ENCODE measurements around the gene TMX4. TPM values are rescaled to one million over a fixed set of nuclear protein-coding genes. Genes with fewer than 3 reads are reported as not detected.

TMX4 gene
- total RNA-seq, 2 donors from 2014 or later, result 58.8 to 66.3 TPM

DNA sequence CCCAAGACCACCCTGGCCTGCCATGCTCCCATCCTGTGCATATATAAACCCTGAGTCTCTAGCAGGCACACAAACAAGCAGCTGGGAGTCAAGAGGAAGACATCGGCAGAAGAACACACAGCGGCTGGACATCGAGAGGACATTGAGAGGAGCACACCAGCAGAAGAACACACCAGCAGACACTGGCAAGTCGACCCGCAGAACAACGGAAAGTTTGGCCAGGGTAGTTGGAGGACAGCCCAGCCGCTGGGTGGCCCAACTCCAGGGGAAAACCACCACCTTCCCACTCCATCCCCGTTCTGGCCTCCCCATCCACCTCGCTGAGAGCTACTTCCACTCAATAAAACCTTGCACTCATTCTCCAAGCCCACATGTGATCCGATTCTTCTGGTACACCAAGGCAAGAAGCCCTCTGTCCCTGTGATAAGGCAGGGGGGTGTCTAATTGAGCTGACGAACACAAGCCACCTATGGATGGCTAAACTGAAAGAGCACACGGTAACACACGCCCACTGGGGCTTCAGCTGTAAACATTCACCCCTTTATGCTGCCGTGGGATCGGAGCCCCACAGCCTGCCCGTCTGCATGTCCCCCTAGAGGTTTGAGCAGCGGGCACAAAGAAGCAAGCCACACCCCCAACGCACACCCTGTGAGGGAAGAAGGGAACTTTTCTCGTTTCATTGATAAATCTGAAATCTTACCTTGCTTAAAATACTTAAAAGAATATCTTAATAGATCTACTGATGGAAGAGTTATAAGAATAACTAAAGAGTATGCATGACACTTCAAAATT lies 13.8 kb downstream of the TMX4 start:
- peaks cover 19% of the 10 kb centered on the region for H3K4me1 Mint-ChIP-seq
- peak overlapping the region; percentile 53 for H3K27ac Mint-ChIP-seq
- H3K4me3 Mint-ChIP-seq, result no peak overlapping the region
- H3K36me3 Mint-ChIP-seq (ENCODE audit: low read depth), result peaks cover 9% of the 10 kb centered on the region
- no peak for ATAC-seq
- H3K9me3 ChIP-seq (ENCODE audit: control insufficient read depth, low read length, poor library complexity, severe bottlenecking), result no peaks in the 10 kb centered on the region
- H3K27me3 Mint-ChIP-seq, result no peaks in the 10 kb centered on the region
- DNase-seq, result no peak

DNA sequence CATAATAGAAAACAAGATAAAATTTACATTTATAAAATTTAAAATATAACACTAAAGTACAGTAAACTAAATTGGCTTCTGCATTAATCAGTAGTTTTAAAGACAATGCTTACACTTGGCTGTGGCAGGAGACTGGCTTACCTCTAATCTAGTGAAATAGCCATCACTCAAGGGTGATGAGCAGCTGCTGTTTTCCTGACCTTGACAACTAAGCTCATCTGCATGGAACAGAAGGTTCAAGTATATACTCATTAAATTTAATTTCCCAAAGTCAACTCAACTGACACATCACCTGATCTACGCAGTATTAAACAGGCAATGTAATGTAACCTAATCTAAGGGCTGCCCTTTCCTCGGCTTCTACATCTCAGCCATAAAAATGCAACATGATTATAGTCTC lies 14.5 kb downstream of the TMX4 start:
- Mint-ChIP-seq H3K27ac (no peak overlapping the region), H3K36me3 (ENCODE audit: low read depth) (peaks cover 14% of the 10 kb centered on the region), H3K4me3 (no peak overlapping the region), H3K27me3 (no peaks in the 10 kb centered on the region), H3K4me1 (peaks cover 22% of the 10 kb centered on the region)
- H3K9me3 ChIP-seq (ENCODE audit: control insufficient read depth, low read length, poor library complexity, severe bottlenecking), result no peaks in the 10 kb centered on the region
- ATAC-seq (no peak), DNase-seq (no peak)

DNA sequence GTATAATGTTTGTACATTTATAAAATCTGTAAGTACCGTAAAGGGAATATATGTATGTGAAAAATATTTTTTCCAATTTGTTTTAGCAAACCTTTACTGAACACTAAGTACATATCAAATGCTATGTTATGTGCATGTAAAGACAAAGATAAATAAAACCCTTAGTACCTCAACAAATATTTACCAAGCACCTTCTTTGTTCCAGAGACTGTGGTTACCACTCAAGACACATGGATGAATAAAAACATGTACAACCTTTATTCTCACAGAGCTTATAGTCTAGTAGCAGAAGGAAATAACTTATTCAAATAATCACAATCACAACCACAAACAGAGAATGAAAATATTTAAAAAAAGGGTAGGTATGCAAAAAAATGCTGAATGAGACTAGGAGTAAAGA lies 17.5 kb downstream of the TMX4 start:
- Mint-ChIP-seq H3K36me3 (ENCODE audit: low read depth) (peaks cover 8% of the 10 kb centered on the region), H3K4me3 (no peak overlapping the region), H3K27me3 (no peaks in the 10 kb centered on the region), H3K4me1 (peaks cover 15% of the 10 kb centered on the region), H3K27ac (no peak overlapping the region)
- no peak for ATAC-seq
- no peaks in the 10 kb centered on the region for H3K9me3 ChIP-seq (ENCODE audit: control insufficient read depth, low read length, poor library complexity, severe bottlenecking)
- no peak for DNase-seq

DNA sequence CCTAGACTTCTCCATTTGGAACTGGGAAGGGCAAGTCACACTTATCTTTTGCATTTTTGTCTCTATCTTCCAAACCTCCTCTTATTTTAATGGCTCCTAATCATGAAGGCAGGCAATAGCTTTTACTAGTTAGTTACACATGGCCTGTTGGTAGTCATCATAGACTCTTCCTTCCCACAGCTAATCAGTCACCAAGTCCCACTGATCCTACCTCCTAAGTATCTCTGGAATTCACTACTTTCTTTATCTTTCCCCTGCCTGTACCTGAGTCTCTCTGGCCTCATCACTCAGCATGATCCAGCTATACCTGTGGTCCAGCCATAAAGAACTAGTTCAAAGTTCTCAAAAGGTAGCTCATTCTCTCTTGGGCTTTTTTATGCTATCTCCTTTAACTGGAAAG lies 18.8 kb downstream of the TMX4 start:
- peaks cover 13% of the 10 kb centered on the region for H3K4me1 Mint-ChIP-seq
- no peak overlapping the region for H3K4me3 Mint-ChIP-seq
- H3K36me3 Mint-ChIP-seq (ENCODE audit: low read depth), result peaks cover 6% of the 10 kb centered on the region
- DNase-seq (no peak), ATAC-seq (no peak)
- H3K27me3 Mint-ChIP-seq, result no peaks in the 10 kb centered on the region
- no peak overlapping the region for H3K27ac Mint-ChIP-seq
- no peaks in the 10 kb centered on the region for H3K9me3 ChIP-seq (ENCODE audit: control insufficient read depth, low read length, poor library complexity, severe bottlenecking)

DNA sequence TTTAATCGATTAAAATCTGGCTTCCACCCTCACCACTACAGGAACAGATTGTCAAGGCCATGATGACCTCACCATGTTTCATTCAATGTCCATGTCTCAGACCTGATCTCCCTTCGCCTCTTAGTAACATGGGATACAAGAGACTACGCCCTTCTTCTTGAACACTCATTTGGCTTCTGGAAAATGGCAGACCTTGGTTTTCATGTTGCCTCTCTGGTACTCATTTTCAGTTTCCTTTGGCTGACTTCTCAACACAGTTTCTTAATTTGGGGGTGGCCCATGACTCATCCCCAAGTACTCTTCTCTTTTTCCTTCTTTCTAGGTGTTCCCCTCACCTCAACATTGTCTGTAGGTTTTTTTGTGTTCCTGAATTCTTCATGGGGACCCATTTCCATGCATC lies 22.7 kb downstream of the TMX4 start:
- ATAC-seq, result no peak
- Mint-ChIP-seq H3K27ac (no peak overlapping the region), H3K36me3 (ENCODE audit: low read depth) (peaks cover 13% of the 10 kb centered on the region), H3K27me3 (no peaks in the 10 kb centered on the region), H3K4me1 (peaks cover 3% of the 10 kb centered on the region), H3K4me3 (no peak overlapping the region)
- no peaks in the 10 kb centered on the region for H3K9me3 ChIP-seq (ENCODE audit: control insufficient read depth, low read length, poor library complexity, severe bottlenecking)
- no peak for DNase-seq

DNA sequence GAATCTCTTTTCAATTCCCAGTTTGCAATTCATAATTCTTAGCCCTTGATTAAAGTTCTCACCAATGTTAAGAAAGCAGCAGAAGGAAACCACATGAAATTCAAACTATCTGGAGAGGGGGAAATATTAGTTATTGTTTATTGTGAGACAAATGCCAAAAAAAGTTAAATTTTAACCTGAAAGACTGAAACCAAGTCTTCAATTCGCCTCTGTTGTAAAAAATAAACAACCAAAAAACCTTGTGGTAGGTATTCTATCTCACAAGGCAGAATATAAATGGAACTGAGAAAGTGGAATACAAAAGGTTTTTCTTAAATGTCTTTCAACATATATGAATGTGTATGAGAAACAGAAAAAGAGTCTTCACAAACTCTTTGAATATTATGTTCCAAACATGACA lies 24.8 kb downstream of the TMX4 start:
- H3K27ac Mint-ChIP-seq, result no peak overlapping the region
- H3K4me3 Mint-ChIP-seq, result no peak overlapping the region
- H3K9me3 ChIP-seq (ENCODE audit: control insufficient read depth, low read length, poor library complexity, severe bottlenecking), result no peaks in the 10 kb centered on the region
- H3K36me3 Mint-ChIP-seq (ENCODE audit: low read depth), result peaks cover 9% of the 10 kb centered on the region
- DNase-seq, result no peak
- ATAC-seq, result no peak
- H3K4me1 Mint-ChIP-seq, result no peaks in the 10 kb centered on the region
- H3K27me3 Mint-ChIP-seq, result no peaks in the 10 kb centered on the region

DNA sequence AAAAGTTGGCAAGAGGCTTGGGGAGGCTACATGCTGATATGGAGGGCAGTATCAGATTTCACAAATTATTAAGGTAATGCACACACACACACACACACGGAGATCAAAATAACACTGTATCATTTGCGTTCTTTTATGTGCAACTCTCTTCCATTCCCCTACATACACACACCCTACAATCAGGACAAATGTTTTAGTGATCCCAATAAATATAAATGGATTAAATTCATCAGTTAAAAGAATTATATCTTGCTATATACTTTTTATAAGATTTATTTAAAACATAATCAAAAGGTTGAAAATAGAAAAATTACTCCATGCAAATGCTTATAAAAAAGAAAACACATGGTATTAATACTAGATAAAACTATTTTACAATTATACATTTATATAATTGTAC lies 25.9 kb downstream of the TMX4 start:
- H3K27me3 Mint-ChIP-seq, result no peaks in the 10 kb centered on the region
- ATAC-seq, result no peak
- no peak overlapping the region for H3K4me3 Mint-ChIP-seq
- no peak overlapping the region for H3K27ac Mint-ChIP-seq
- H3K36me3 Mint-ChIP-seq (ENCODE audit: low read depth), result peaks cover 9% of the 10 kb centered on the region
- H3K9me3 ChIP-seq (ENCODE audit: control insufficient read depth, low read length, poor library complexity, severe bottlenecking), result no peaks in the 10 kb centered on the region
- H3K4me1 Mint-ChIP-seq, result no peaks in the 10 kb centered on the region
- no peak for DNase-seq

DNA sequence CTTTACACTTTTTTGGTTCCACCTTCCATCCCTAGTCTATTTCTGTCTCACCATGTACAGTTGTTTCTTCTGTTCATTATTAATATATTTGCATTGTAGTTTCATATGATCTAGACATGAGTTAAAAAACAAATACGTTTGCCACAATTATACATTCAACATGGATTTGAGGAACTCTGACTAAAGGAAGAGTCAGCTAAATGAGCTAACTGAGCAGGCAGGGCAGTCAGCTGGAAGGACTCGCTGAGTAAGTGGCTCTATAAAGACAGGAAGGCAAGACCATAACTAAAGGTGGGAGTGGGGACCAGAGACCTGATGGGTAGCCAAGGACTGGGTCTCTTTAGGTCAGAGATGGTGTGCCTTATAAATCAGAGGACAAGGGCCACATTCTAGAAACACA lies 26.3 kb downstream of the TMX4 start:
- no peaks in the 10 kb centered on the region for H3K4me1 Mint-ChIP-seq
- peaks cover 9% of the 10 kb centered on the region for H3K36me3 Mint-ChIP-seq (ENCODE audit: low read depth)
- ATAC-seq (no peak), DNase-seq (no peak)
- H3K27me3 Mint-ChIP-seq, result no peaks in the 10 kb centered on the region
- H3K27ac Mint-ChIP-seq, result no peak overlapping the region
- no peaks in the 10 kb centered on the region for H3K9me3 ChIP-seq (ENCODE audit: control insufficient read depth, low read length, poor library complexity, severe bottlenecking)
- H3K4me3 Mint-ChIP-seq, result no peak overlapping the region

DNA sequence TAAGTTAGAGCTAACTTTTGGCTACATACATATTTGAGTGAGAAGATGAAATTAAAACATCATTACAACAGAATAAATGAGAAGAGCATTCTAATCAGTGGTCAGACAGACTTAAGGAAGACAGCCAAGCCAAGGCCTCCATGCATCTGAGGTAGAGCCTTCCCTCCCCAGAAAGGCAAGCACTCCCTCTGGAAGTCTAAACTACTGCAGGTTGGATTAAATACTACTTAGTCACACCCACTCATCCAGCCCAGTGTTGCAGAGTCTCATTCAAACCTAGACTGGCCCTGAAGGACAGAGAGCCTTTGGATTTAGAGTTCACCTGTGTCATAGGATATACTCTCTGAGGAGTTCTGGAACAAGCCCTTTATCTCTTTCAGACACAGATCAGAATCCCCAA lies 29.2 kb downstream of the TMX4 start:
- no peak for DNase-seq
- no peak overlapping the region for H3K27ac Mint-ChIP-seq
- H3K36me3 Mint-ChIP-seq (ENCODE audit: low read depth), result peaks cover 9% of the 10 kb centered on the region

DNA sequence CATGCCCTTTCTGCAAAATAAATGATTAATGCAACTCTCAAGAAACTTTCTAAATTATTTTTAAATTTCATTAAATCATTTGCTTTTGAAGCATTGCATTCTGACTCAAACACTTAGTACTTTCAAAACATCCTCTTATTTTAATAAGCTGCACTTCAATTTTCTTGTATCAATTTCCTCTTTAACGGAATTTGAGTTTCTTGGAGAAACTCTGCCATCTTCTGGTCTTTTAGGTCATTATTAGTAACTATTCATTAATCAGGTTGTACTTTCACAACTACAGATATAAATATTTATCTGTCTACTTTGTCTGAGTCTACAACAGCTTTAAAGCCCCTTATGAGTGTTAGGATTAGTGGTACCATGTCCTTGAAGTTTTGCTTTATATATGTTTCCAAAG lies 30.2 kb downstream of the TMX4 start:
- no peaks in the 10 kb centered on the region for H3K9me3 ChIP-seq (ENCODE audit: control insufficient read depth, low read length, poor library complexity, severe bottlenecking)
- Mint-ChIP-seq H3K36me3 (ENCODE audit: low read depth) (peaks cover 6% of the 10 kb centered on the region), H3K4me3 (no peak overlapping the region), H3K27me3 (no peaks in the 10 kb centered on the region), H3K27ac (no peak overlapping the region), H3K4me1 (peaks cover 2% of the 10 kb centered on the region)
- DNase-seq, result no peak
- ATAC-seq, result no peak

More for the DNA sequence above, 29.2 kb downstream of the TMX4 start:
- no peak for ATAC-seq
- Mint-ChIP-seq H3K27me3 (no peaks in the 10 kb centered on the region), H3K4me3 (no peak overlapping the region), H3K4me1 (peaks cover 2% of the 10 kb centered on the region)
- no peaks in the 10 kb centered on the region for H3K9me3 ChIP-seq (ENCODE audit: control insufficient read depth, low read length, poor library complexity, severe bottlenecking)

DNA sequence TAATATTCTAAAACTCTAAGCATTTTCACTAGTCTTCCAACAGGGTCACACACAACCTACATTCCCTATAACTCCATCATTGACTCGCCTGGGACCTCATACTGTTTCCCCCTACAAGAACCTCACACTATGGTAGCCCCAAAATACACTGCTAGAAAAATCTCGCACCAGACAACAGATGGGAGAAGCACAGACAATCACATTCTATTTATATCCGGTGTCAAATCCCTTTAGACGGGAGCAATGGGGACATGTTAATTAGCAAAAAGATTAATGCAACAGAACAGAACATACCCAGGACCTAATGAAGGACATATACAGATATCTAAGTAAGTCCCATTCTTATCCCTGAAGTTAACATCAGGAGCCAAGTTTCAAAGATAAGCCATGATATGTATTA lies 33.6 kb downstream of the TMX4 start:
- H3K27ac Mint-ChIP-seq, result no peak overlapping the region
- no peaks in the 10 kb centered on the region for H3K27me3 Mint-ChIP-seq
- ATAC-seq (no peak), DNase-seq (no peak)
- H3K4me1 Mint-ChIP-seq, result peaks cover 9% of the 10 kb centered on the region
- no peaks in the 10 kb centered on the region for H3K9me3 ChIP-seq (ENCODE audit: control insufficient read depth, low read length, poor library complexity, severe bottlenecking)
- H3K36me3 Mint-ChIP-seq (ENCODE audit: low read depth), result peaks cover 12% of the 10 kb centered on the region
- no peak overlapping the region for H3K4me3 Mint-ChIP-seq

DNA sequence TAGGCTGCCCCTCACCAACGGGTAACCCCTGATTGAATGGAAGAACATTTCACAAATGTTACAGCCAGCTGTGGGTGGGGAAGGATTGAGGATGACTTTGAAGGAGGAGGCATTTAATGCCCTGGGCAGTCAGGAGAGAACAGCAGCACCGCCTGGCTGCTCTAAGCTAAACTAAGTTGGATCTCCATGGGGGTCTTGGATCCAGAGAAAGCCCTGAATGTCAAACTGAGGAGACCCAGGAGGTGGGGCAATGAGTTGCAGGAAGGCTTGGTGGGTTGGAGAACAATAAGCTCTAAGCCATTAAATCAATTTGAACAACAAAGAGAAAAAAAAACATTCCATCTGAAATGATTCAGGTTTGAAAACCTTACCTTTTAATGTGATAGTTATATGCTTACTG lies 35.4 kb downstream of the TMX4 start:
- Mint-ChIP-seq H3K4me3 (no peak overlapping the region), H3K27ac (no peak overlapping the region), H3K36me3 (ENCODE audit: low read depth) (peaks cover 12% of the 10 kb centered on the region), H3K4me1 (peaks cover 14% of the 10 kb centered on the region), H3K27me3 (no peaks in the 10 kb centered on the region)
- ATAC-seq, result no peak
- H3K9me3 ChIP-seq (ENCODE audit: control insufficient read depth, low read length, poor library complexity, severe bottlenecking), result no peaks in the 10 kb centered on the region
- DNase-seq, result no peak

DNA sequence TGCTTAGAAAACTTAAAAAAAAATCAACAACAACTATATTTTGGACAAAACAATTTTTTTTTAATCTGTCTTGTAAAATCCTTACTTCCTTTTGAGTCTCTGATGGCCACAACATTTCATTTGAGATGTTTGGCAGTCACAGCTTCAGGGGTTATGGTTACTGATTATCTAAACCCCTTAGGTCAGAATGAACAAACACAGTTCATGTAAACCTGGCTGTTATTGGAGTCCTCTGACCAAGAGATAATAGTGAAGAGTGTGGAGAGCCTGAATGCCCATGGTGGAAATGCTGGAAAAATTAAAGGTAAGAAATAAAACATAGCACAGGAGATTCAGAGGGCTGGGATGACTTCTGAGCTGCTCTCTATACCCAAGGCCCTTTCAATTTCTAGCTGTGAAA lies 38.2 kb downstream of the TMX4 start:
- Mint-ChIP-seq H3K4me3 (no peak overlapping the region), H3K4me1 (peaks cover 14% of the 10 kb centered on the region), H3K27me3 (no peaks in the 10 kb centered on the region), H3K36me3 (ENCODE audit: low read depth) (peaks cover 14% of the 10 kb centered on the region), H3K27ac (peak overlapping the region; percentile 41)
- H3K9me3 ChIP-seq (ENCODE audit: control insufficient read depth, low read length, poor library complexity, severe bottlenecking), result no peaks in the 10 kb centered on the region
- no peak for DNase-seq
- ATAC-seq, result no peak

DNA sequence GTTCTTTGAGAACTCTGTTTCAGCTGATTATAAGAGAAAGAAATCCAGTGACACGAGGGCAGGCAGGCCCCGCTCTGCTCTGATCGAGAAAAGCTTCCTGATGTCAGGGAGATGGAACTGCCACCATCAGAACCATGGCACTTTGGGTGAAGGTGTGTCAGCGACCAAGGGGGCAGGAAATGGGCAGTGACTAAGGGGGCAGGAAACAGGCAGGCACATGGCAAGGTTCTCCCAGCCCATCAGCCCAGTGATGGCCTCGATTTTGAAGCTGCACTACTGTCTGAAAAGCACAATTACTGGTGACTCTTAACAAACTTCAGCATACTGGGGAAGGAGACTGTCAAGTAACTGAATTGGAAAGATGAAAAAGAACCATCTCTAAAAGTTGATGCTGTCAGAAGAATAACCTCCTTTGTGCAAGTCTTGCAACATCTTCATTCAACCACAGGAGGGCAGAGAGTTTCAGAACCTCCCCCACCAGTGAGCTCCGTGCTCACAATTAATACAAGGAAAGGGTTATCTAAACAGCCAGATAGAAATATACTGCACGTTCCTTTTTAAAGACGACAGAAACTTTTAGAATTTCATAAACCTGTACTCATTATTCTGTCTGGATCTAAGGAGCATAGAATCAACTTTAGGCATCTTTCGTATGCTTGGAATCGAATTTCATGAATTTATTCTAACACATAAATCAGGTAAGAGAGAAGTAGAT lies 39.1 kb downstream of the TMX4 start:
- peak overlapping the region; percentile 41 for H3K27ac Mint-ChIP-seq
- no peak for DNase-seq
- no peaks in the 10 kb centered on the region for H3K27me3 Mint-ChIP-seq
- H3K36me3 Mint-ChIP-seq (ENCODE audit: low read depth), result peaks cover 14% of the 10 kb centered on the region
- H3K4me3 Mint-ChIP-seq, result no peak overlapping the region
- ATAC-seq, result peak; percentile 65
- peaks cover 12% of the 10 kb centered on the region for H3K4me1 Mint-ChIP-seq
- H3K9me3 ChIP-seq (ENCODE audit: control insufficient read depth, low read length, poor library complexity, severe bottlenecking), result no peaks in the 10 kb centered on the region
